ENCODE results near the gene BICRAL. TPM values are rescaled to one million over a fixed set of nuclear protein-coding genes. Genes with fewer than 3 reads are reported as not detected.

The BICRAL gene
- total and polyA plus RNA-seq, 9 of the 15 experiments (the other 6 are each of a cell fraction or from before 2014, with no cell fraction given) = 1.2 to 11.9 (median 5.6) TPM

- TF ChIP-seq ZBTB33 (CRISPR knock-in tag; IDR thresholded peaks at IDR 0.05) (no peak), ARID4B (CRISPR knock-in tag; IDR thresholded peaks at IDR 0.05) (no peak), U2AF1 (optimal IDR thresholded peaks at IDR 0.05; ENCODE audit: low read depth, low read length) (no peak), ZNF324 (CRISPR knock-in tag; IDR thresholded peaks at IDR 0.05) (no peak), ZC3H11A (IDR thresholded peaks at IDR 0.05; ENCODE audit: low read depth, low read length) (no peak), MAFK (IDR thresholded peaks at IDR 0.05; ENCODE audit: low read length) (no peak), PHB (CRISPR knock-in tag; IDR thresholded peaks at IDR 0.05) (no peak), TAF1 (IDR thresholded peaks at IDR 0.05; ENCODE audit: control insufficient read depth, extremely low read depth, insufficient read depth, low read length, severe bottlenecking) (no peak)
- TF ChIP-seq, protein P1, sequence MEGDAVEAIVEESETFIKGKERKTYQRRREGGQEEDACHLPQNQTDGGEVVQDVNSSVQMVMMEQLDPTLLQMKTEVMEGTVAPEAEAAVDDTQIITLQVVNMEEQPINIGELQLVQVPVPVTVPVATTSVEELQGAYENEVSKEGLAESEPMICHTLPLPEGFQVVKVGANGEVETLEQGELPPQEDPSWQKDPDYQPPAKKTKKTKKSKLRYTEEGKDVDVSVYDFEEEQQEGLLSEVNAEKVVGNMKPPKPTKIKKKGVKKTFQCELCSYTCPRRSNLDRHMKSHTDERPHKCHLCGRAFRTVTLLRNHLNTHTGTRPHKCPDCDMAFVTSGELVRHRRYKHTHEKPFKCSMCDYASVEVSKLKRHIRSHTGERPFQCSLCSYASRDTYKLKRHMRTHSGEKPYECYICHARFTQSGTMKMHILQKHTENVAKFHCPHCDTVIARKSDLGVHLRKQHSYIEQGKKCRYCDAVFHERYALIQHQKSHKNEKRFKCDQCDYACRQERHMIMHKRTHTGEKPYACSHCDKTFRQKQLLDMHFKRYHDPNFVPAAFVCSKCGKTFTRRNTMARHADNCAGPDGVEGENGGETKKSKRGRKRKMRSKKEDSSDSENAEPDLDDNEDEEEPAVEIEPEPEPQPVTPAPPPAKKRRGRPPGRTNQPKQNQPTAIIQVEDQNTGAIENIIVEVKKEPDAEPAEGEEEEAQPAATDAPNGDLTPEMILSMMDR (IDR thresholded peaks at IDR 0.05 in 2 of 3, conservative IDR thresholded peaks at IDR 0.05 in 1 of 3; ENCODE audit: insufficient read depth in 2 of 3, low read depth in 1 of 3, low read length in 3 of 3) = no peak
These were observed 23.0 kb upstream of the BICRAL start (continued) for GRCh38 chr6:42758756-42759430.

Measured in K562 (cell line).